ENCODE data around the gene ZPR1. TPM values are rescaled to one million over a fixed set of nuclear protein-coding genes. Genes with fewer than 3 reads are reported as not detected.
A peak's percentile ranks its signal among the peaks of the same experiment; 100 is the strongest.

The ZPR1 gene
- total RNA-seq, 1 donor, result 36.2 TPM

GRCh38 chr11:116750070-116750718, 37.6 kb downstream of the ZPR1 start:
- peaks cover 49% of the 10 kb centered on the region for H3K36me3 ChIP-seq (ENCODE audit: insufficient read depth, low read length)
- H3K79me2 ChIP-seq (ENCODE audit: insufficient read depth, low read length), result no peaks in the 10 kb centered on the region
- no peak overlapping the region for H2AFZ ChIP-seq (ENCODE audit: low read length)
- no peak overlapping the region for H3K27ac ChIP-seq (ENCODE audit: low read depth, low read length)
- no peak overlapping the region for H3K4me2 ChIP-seq (ENCODE audit: insufficient read depth, low read length)
- no peak overlapping the region for H3K4me3 ChIP-seq (ENCODE audit: insufficient read depth, low read length)
- H3K4me1 ChIP-seq (ENCODE audit: insufficient read depth, low read length), result no peaks in the 10 kb centered on the region
- H3K9me3 ChIP-seq (ENCODE audit: low read depth, low read length), result no peaks in the 10 kb centered on the region
- H3K27me3 ChIP-seq (ENCODE audit: insufficient read depth, low read length), result no peaks in the 10 kb centered on the region
- TF ChIP-seq CTCF (IDR thresholded peaks at IDR 0.05; ENCODE audit: extremely low read depth, low read depth, low read length), result no peak
- peaks cover 3% of the 10 kb centered on the region for H4K20me1 ChIP-seq (ENCODE audit: insufficient read depth, low read length)
- DNase-seq (ENCODE audit: insufficient read length, low spot score, missing footprints), result peak; percentile 78

GRCh38 chr11:116742104-116742503, 45.7 kb downstream of the ZPR1 start:
- Histone ChIP-seq H3K27ac (ENCODE audit: low read depth, low read length) (peak overlapping the region; percentile 37), H3K36me3 (ENCODE audit: insufficient read depth, low read length) (peaks cover 8% of the 10 kb centered on the region), H3K4me2 (ENCODE audit: insufficient read depth, low read length) (peak overlapping the region; percentile 49), H3K79me2 (ENCODE audit: insufficient read depth, low read length) (no peaks in the 10 kb centered on the region), H3K27me3 (ENCODE audit: insufficient read depth, low read length) (no peaks in the 10 kb centered on the region), H3K4me1 (ENCODE audit: insufficient read depth, low read length) (peaks cover 16% of the 10 kb centered on the region), H2AFZ (ENCODE audit: low read length) (no peak overlapping the region), H3K9me3 (ENCODE audit: low read depth, low read length) (no peaks in the 10 kb centered on the region), H4K20me1 (ENCODE audit: insufficient read depth, low read length) (no peaks in the 10 kb centered on the region), H3K4me3 (ENCODE audit: insufficient read depth, low read length) (no peak overlapping the region)
- TF ChIP-seq CTCF (IDR thresholded peaks at IDR 0.05; ENCODE audit: extremely low read depth, low read depth, low read length), result no peak
- peak; percentile 84 for DNase-seq (ENCODE audit: insufficient read length, low spot score, missing footprints)

DNA sequence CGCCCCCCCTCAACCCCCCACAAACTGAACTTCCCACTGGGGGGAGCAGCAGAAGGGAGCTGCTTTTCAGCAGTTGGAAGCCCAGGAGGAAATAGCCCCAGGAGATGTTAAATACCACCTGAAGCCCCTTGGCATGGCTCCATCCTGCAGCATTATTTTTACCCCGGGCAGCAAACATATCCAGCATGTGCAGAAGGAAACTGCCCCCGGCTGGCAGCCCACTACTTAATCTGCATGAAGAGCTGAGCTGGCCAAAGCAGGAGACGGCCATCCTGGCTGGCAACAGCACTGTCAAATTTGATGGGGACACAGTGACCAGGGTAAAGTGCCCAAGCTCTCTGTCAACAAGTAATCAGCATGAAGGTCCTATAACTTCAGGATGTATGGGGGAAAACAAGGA, 47.1 kb downstream of the ZPR1 start:
- no peak overlapping the region for H3K4me2 ChIP-seq (ENCODE audit: insufficient read depth, low read length)
- H3K4me1 ChIP-seq (ENCODE audit: insufficient read depth, low read length), result peaks cover 16% of the 10 kb centered on the region
- H3K79me2 ChIP-seq (ENCODE audit: insufficient read depth, low read length), result no peaks in the 10 kb centered on the region
- H4K20me1 ChIP-seq (ENCODE audit: insufficient read depth, low read length), result no peaks in the 10 kb centered on the region
- H3K9me3 ChIP-seq (ENCODE audit: low read depth, low read length), result no peaks in the 10 kb centered on the region
- H3K27me3 ChIP-seq (ENCODE audit: insufficient read depth, low read length), result no peaks in the 10 kb centered on the region
- DNase-seq (ENCODE audit: insufficient read length, low spot score, missing footprints), result no peak
- H3K27ac ChIP-seq (ENCODE audit: low read depth, low read length), result no peak overlapping the region
- peaks cover 4% of the 10 kb centered on the region for H3K36me3 ChIP-seq (ENCODE audit: insufficient read depth, low read length)
- no peak overlapping the region for H2AFZ ChIP-seq (ENCODE audit: low read length)
- TF ChIP-seq CTCF (IDR thresholded peaks at IDR 0.05; ENCODE audit: extremely low read depth, low read depth, low read length), result no peak
- no peak overlapping the region for H3K4me3 ChIP-seq (ENCODE audit: insufficient read depth, low read length)

- Histone ChIP-seq H3K36me3 (ENCODE audit: insufficient read depth, low read length) (no peaks in the 10 kb centered on the region), H3K9me3 (ENCODE audit: low read depth, low read length) (no peaks in the 10 kb centered on the region), H4K20me1 (ENCODE audit: insufficient read depth, low read length) (no peaks in the 10 kb centered on the region), H2AFZ (ENCODE audit: low read length) (no peak overlapping the region), H3K4me3 (ENCODE audit: insufficient read depth, low read length) (no peak overlapping the region), H3K79me2 (ENCODE audit: insufficient read depth, low read length) (no peaks in the 10 kb centered on the region), H3K4me2 (ENCODE audit: insufficient read depth, low read length) (no peak overlapping the region), H3K4me1 (ENCODE audit: insufficient read depth, low read length) (peaks cover 16% of the 10 kb centered on the region), H3K27ac (ENCODE audit: low read depth, low read length) (no peak overlapping the region), H3K27me3 (ENCODE audit: insufficient read depth, low read length) (no peaks in the 10 kb centered on the region)
- no peak for DNase-seq (ENCODE audit: insufficient read length, low spot score, missing footprints)
- TF ChIP-seq CTCF (IDR thresholded peaks at IDR 0.05; ENCODE audit: extremely low read depth, low read depth, low read length), result no peak
Observed at GRCh38 chr11:116738975-116739374, 48.8 kb downstream of the ZPR1 start.
